Cardiac fibroblast (primary cell): ENCODE measurements around the gene NINJ1.
A peak's percentile ranks its signal among the peaks of the same experiment; 100 is the strongest.
"Not testable (repeated sequence)": the region's sequence is repeated elsewhere in the genome, so short reads cannot be mapped to it uniquely, and the experiment has no call there.

Experiments
- DNase-seq, 2 donors: peaks; one replicate each; pipeline versions ENCODE4 v3.0.0 to v3.0.0-alpha.2; 2010; ENCODE audit warnings: low read depth in 2 of 2
- H3K4me3 ChIP-seq, 2 donors: replicated peaks in 1 of 2; 1 replicate in 1 of 2; 2 replicates in 1 of 2; pipeline ENCODE4 v1.5.1; 2011; ENCODE audit warnings: low read depth in 2 of 2, low read length in 2 of 2, mild to moderate bottlenecking in 2 of 2, moderate library complexity in 1 of 2
- TF ChIP-seq, protein P1 (sequence below): IDR thresholded peaks from one replicate; pipeline ENCODE4 v1.5.1; 2011; ENCODE audit warnings: low read depth, mild to moderate bottlenecking, low read length, inconsistent platforms

Gene NINJ1

DNA sequence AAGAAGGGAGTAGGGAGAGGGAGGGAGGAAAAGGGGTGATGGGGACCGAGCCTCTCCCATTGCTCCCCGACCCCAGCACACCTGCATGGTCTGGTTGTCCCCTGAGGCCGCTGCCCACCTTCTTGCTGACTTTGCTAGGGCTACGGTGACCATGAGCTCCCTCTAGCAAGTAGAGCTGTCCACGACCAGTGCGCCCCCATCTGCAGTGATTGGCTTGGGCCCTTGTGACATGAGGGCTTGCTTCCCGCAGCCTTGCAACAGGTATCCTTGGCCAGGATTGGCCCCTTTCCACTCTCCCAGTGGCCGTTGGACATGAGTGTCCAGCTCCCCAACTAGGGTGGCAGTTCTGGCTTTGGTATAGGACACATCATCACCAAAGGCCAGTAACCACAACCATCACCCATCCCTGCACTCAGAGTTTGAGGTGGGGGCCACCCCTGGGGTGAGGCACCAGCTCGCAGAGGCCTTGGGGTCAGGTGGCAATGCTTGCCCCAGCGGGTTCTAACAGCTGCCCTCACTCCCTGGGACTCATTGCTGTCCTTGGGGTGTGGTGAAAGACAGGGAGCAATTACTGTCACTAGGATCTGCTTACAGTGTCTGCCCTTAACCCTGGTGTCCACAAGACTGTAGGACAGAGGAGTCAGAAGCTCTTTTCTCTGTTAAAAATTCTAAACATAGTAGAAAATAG lies 17.2 kb upstream of the NINJ1 start:
- TF ChIP-seq, protein P1, sequence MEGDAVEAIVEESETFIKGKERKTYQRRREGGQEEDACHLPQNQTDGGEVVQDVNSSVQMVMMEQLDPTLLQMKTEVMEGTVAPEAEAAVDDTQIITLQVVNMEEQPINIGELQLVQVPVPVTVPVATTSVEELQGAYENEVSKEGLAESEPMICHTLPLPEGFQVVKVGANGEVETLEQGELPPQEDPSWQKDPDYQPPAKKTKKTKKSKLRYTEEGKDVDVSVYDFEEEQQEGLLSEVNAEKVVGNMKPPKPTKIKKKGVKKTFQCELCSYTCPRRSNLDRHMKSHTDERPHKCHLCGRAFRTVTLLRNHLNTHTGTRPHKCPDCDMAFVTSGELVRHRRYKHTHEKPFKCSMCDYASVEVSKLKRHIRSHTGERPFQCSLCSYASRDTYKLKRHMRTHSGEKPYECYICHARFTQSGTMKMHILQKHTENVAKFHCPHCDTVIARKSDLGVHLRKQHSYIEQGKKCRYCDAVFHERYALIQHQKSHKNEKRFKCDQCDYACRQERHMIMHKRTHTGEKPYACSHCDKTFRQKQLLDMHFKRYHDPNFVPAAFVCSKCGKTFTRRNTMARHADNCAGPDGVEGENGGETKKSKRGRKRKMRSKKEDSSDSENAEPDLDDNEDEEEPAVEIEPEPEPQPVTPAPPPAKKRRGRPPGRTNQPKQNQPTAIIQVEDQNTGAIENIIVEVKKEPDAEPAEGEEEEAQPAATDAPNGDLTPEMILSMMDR, result no peak
- DNase-seq, result no peak
- H3K4me3 ChIP-seq, result no peak overlapping the region

DNA sequence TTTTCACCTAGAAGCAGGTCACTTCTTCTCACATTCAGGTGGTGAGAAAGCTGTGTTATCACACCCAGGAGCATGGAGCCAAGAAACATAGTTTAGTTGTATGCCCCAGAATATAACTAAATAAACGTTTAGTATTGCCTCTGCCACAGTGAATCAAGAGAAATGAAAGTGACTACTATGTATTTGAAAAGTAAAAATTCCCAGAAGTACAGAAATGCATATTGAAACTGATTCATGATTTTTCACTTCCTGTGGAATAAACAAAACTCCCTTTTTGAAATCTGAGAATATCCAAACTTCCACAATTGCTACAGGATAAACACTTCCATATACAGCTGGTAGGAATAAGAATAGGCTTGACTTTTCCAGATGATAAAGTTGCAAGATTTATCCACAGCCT lies 15.3 kb upstream of the NINJ1 start:
- DNase-seq, result peak in 1 of 2 donors; percentile 70
- TF ChIP-seq, protein P1, result no peak
- H3K4me3 ChIP-seq, result no peak overlapping the region

DNA sequence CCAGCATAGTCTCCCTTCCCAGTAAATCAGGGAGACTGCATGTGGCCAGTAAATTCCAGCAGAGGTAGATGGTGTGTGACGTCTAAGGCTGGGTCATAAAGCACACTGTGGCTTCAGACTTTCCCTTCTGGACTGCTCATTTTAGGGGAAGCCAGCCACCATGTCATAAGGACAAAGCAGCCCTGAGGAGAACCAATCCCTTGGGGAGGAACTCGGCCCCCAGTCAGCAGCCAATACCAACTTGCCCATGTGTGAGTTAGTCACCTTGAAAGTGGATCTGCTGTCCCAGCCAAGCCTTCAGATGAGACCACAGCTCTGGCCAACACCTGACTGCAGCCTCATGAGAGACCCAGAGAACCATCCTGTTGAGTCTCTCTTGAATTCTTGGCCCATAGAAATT lies 14.7 kb upstream of the NINJ1 start:
- DNase-seq, result no peak
- no peak overlapping the region for H3K4me3 ChIP-seq
- TF ChIP-seq, protein P1, result no peak

DNA sequence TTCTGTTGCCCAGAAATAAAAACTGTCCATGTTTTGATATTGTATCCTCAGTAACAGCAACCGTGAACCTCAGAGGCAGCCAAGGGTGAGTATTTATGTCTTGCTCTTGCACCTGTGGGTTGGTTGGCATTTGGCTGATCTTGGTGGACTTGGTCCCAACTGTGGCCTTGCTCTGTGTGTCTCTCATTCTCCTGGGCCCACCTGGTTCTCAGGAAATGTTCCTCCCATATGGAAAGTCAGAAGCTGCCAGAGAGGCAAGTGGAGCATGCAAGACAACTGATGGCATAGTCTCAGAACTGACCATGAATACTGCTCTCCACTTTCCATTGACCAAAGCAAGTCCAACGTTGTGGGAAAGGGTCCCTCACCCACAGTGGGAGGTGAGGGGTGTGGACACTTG lies 13.6 kb upstream of the NINJ1 start:
- no peak for DNase-seq
- no peak overlapping the region for H3K4me3 ChIP-seq
- TF ChIP-seq, protein P1, result no peak

DNA sequence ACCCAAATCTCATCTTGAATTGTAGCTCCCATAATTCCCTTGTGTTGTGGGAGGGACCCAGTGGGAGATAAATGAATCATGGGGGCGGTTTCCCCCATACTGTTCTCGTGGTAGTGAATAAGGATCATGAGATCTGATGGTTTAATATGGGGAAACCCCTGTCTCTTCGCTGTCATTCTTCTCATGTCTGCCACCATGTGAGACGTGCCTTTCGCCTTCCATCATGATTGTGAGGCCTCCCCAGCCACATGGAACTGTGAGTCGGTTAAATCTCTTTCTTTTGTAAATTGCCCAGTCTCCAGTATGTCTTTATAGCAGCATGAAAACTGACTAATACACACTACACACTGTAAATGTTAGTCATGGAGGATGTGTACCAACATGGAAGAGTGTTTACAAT lies 12.6 kb upstream of the NINJ1 start:
- DNase-seq, result peak in 1 of 2 donors; percentile 45
- H3K4me3 ChIP-seq, result not testable (repeated sequence)

DNA sequence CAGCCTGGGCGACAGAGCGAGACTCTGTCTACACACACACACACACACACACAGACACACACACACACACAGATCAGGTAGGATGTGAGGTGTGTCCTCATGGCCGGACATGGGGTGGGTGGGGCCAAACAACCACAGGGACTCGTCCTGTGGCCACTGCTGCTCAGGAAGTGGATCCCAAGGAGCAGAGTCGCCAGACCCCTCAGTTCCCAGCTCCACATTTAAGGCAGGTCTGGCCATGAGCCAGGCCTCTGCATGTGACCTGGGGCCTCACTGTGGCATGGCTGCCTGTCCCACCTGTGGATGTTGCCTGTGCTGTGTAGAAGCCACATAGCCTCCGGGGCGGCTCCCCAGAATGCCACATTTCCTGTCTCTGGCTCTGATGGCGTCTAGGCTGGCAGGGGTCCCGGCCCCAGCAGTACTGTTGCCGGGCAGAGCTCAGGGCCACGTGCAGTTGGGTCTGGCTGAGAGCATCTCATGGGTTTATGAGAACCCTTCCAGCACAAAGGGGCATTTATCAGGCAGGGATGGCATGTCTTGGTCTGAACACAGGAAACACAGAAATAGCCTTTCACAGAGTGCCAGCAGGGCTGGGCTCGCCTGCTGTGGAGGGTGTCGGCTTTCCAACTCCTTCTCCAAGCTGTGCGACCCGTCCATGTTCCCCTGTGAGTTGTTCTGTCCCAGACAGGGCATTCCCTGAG lies 9.9 kb upstream of the NINJ1 start:
- no peak for DNase-seq
- TF ChIP-seq, protein P1, result no peak
- H3K4me3 ChIP-seq, result no peak overlapping the region

DNA sequence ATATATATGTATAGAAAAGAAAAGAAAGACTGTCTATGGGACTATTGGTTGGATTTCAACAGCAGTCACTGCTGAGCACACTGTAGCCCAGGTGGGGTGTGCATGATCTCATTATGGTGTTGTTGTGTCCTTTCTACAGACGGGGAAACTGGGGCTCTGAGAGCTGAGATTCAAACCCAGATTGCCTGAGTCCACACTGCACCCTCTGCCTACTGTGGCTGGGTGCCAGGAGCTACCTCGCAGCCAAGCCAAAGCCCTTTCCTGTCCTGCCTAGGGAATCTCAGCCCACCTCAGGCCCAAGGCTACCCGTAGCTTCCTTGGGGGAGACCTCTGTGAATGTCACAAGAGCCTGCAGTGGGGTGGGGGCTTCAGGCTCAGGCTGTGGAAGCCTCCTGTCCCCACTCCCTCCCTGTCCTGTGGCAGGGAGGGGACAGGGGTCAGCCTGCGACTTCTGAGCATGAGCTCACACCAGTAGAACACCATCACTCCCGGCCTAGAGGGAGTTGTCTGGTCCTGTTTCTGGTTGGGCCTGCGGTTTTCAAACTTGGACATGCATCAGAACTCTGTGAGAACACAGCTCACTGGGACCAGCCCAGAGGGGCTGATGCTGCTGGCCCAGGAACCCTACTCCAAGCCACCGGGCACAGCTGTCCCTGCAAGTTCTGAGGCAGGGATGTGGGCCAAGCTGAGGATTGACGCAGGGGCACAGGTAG lies 7.9 kb upstream of the NINJ1 start:
- no peak overlapping the region for H3K4me3 ChIP-seq
- DNase-seq, result no peak
- TF ChIP-seq, protein P1, result no peak
